CD14-positive monocyte (primary cell): ENCODE data around the gene HSF4. TPM values are rescaled to one million over a fixed set of nuclear protein-coding genes. Genes with fewer than 3 reads are reported as not detected.

ENCODE experiments used
- DNase-seq, 3 donors: peaks; one replicate each; pipeline ENCODE4 v3.0.0-alpha.2; 2011 to 2022
- H2AFZ ChIP-seq: 2 replicates; pipeline ENCODE4 v1.6.0; 2012; ENCODE audit warnings: mild to moderate bottlenecking, low read depth, low read length, inconsistent platforms; ENCODE audit not compliant: insufficient read depth, poor library complexity, severe bottlenecking
- H3K27ac ChIP-seq, 2 donors: 1 replicate in 1 of 2; 2 replicates in 1 of 2; pipeline ENCODE4 v1.5.1; 2012 to 2013; ENCODE audit warnings: low read length in 2 of 2, control low read depth in 1 of 2, inconsistent platforms in 1 of 2, low read depth in 1 of 2, mild to moderate bottlenecking in 1 of 2
- H3K27me3 ChIP-seq, 2 donors: one replicate each; pipeline versions ENCODE4 v1.6.0 to v1.6.1; 2011 to 2013; ENCODE audit warnings: low read length in 2 of 2; ENCODE audit not compliant: control insufficient read depth in 2 of 2, insufficient read depth in 2 of 2
- H3K36me3 ChIP-seq, 2 donors: replicated peaks in 1 of 2; 1 replicate in 1 of 2; 2 replicates in 1 of 2; pipeline versions ENCODE4 v1.5.1 to v1.6.1; 2012 to 2013; ENCODE audit warnings: low read length in 2 of 2, control low read depth in 1 of 2, inconsistent platforms in 1 of 2, mild to moderate bottlenecking in 1 of 2; ENCODE audit not compliant: insufficient read depth in 2 of 2, control insufficient read depth in 1 of 2
- H3K4me1 ChIP-seq, 2 donors: 1 replicate in 1 of 2; 2 replicates in 1 of 2; pipeline versions ENCODE4 v1.5.1 to v1.6.1; 2012 to 2013; ENCODE audit warnings: low read length in 2 of 2, control low read depth in 1 of 2, inconsistent platforms in 1 of 2, mild to moderate bottlenecking in 1 of 2, moderate library complexity in 1 of 2; ENCODE audit not compliant: insufficient read depth in 2 of 2, control insufficient read depth in 1 of 2
- H3K4me2 ChIP-seq: replicated peaks from 2 replicates; pipeline ENCODE3; 2012; ENCODE audit warnings: low read length, moderate library complexity, mild to moderate bottlenecking; ENCODE audit not compliant: poor library complexity, severe bottlenecking; ENCODE audit errors: extremely low read depth
- H3K4me3 ChIP-seq, 3 experiments: fragments of 200-600 bp in 1 of 3; sonication (generic) in 1 of 3; replicated peaks in 1 of 3; 1 replicate in 2 of 3; 2 replicates in 1 of 3; pipeline ENCODE4 v1.5.1; 2011 to 2013; ENCODE audit warnings: low read length in 3 of 3, mild to moderate bottlenecking in 3 of 3, control low read depth in 2 of 3, low read depth in 2 of 3, inconsistent platforms in 1 of 3, moderate library complexity in 1 of 3
- H3K79me2 ChIP-seq: 2 replicates; pipeline ENCODE4 v1.6.0; 2012; ENCODE audit warnings: mild to moderate bottlenecking, control low read depth, inconsistent platforms, low read length, moderate library complexity; ENCODE audit not compliant: insufficient read depth
- H3K9ac ChIP-seq: 2 replicates; pipeline ENCODE4 v1.6.0; 2017; ENCODE audit warnings: low read length, mild to moderate bottlenecking; ENCODE audit not compliant: insufficient read depth, poor library complexity, severe bottlenecking
- H3K9me3 ChIP-seq, 2 donors: replicated peaks in 1 of 2; 1 replicate in 1 of 2; 2 replicates in 1 of 2; pipeline versions ENCODE4 v1.5.1 to v1.6.1; 2012 to 2013; ENCODE audit warnings: low read length in 2 of 2, control low read depth in 1 of 2; ENCODE audit not compliant: control insufficient read depth in 1 of 2, insufficient read depth in 1 of 2
- H4K20me1 ChIP-seq: 2 replicates; pipeline ENCODE4 v1.6.0; 2012; ENCODE audit warnings: mild to moderate bottlenecking, low read length, control low read depth, moderate library complexity; ENCODE audit not compliant: insufficient read depth
- H3K27ac Mint-ChIP-seq, 7 donors: one replicate each; pipeline ENCODE4 v1.8.0; 2020; ENCODE audit warnings: mild to moderate bottlenecking in 7 of 7, mixed read lengths in 7 of 7, moderate library complexity in 6 of 7, inconsistent platforms in 2 of 7
- H3K27me3 Mint-ChIP-seq, 3 donors: one replicate each; pipeline ENCODE4 v1.8.0; 2021 to 2022; ENCODE audit warnings: low read depth in 3 of 3, mild to moderate bottlenecking in 3 of 3, mixed read lengths in 3 of 3, moderate library complexity in 3 of 3, inconsistent platforms in 1 of 3
- H3K36me3 Mint-ChIP-seq, 2 donors: one replicate each; pipeline ENCODE4 v1.8.0; 2020; ENCODE audit warnings: mixed read lengths in 2 of 2, inconsistent platforms in 1 of 2, mild to moderate bottlenecking in 1 of 2
- H3K4me1 Mint-ChIP-seq: one replicate; pipeline ENCODE4 v1.8.0; 2020; ENCODE audit warnings: mild to moderate bottlenecking, mixed read lengths
- H3K4me3 Mint-ChIP-seq, 2 donors: one replicate each; pipeline ENCODE4 v1.8.0; 2020; ENCODE audit warnings: mild to moderate bottlenecking in 2 of 2, mixed read lengths in 2 of 2, moderate library complexity in 1 of 2
- H3K9me3 Mint-ChIP-seq, 7 donors: one replicate each; pipeline ENCODE4 v1.8.0; 2020 to 2022; ENCODE audit warnings: mixed read lengths in 7 of 7, mild to moderate bottlenecking in 6 of 7, moderate library complexity in 6 of 7, inconsistent platforms in 2 of 7
- WGBS: methylation state at CpG from one replicate; pipeline ENCODE4 v1.1.5; 2013; ENCODE audit warnings: missing lambda C conversion rate; ENCODE audit not compliant: insufficient coverage; 5-methylcytosine and 5-hydroxymethylcytosine counted together
- intact Hi-C, 2 donors: fragments of 100-400 bp; cut with micrococcal nuclease; formaldehyde crosslinking; loops; one replicate each; pipeline versions ENCODE4 v1.15.0 to v1.15.1; 2023
- polyA plus RNA-seq, 3 donors: library from polyadenylated mRNA; depleted of rRNA in 1 of 3; unstranded in 2 of 3; stranded (reverse) in 1 of 3; fragments of 300-500 nt in 2 of 3; fragments of >200 nt in 1 of 3; fragmentation: Illumina TruSeq in 2 of 3; gene quantifications; 1 replicate in 2 of 3; 2 replicates in 1 of 3; pipeline ENCODE4 v1.2.3, GENCODE V29; 2012 to 2021
- TF ChIP-seq, protein P1 (sequence below): fragments of 200-600 bp; IDR thresholded peaks from one replicate; pipeline ENCODE4 v1.8.0; 2022; ENCODE audit warnings: antibody characterized with exemption, mild to moderate bottlenecking

The HSF4 gene
- polyA plus RNA-seq, 3 donors: 53.4 TPM; not detected in 2

DNA sequence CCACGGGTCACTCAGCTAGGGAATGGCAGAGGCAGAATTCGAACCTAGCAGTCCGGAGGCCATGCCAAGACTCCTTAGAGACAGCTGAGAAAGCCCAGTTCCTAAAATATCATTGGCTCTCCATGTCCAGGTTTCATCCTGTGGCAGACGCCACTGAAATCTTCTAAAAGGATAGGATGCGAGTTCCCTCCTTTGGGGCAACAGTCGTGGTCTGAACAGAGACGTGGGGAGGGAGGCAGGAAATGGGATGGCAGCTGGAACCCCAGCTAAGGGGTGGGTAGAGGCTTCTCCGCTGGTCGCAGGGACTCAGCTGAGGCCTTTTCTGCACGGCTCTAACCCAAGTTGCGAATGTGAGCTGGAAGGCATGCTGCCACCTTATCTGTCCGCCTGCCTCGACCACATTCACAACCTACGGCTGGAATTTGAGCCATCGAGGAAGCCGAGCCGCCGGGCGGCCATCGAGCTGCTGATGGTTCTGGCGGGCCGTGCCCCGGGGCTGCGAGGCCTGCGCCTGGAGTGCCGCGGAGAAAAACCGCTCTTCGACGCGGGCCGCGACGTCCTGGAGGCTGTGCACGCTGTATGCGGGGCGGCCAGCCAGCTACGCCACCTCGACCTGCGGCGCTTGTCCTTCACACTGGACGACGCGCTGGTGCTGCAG is 1.9 kb upstream of the HSF4 start:
- H3K9me3 Mint-ChIP-seq: peaks cover 0 to 31% (median 16%) of the 10 kb centered on the region in 7 donors
- H3K27ac Mint-ChIP-seq: no peak overlapping the region
- Histone ChIP-seq H4K20me1 (peaks cover 70% of the 10 kb centered on the region), H3K36me3 (no peaks in the 10 kb centered on the region), H3K27ac (no peak overlapping the region), H3K9ac (no peak overlapping the region), H3K4me1 (peaks cover 70 to 78% of the 10 kb centered on the region in 2 donors), H2AFZ (no peak overlapping the region), H3K79me2 (no peaks in the 10 kb centered on the region), H3K4me2 (peak overlapping the region; percentile 67), H3K27me3 (peaks cover 47 to 59% of the 10 kb centered on the region in 2 donors), H3K4me3 (peak overlapping the region in 1 of 3 experiments; percentile 61), H3K9me3 (peaks cover 0 to 37% of the 10 kb centered on the region in 2 donors)
- peaks cover 54% of the 10 kb centered on the region for H3K4me1 Mint-ChIP-seq
- peaks cover 56 to 74% (median 69%) of the 10 kb centered on the region in 3 donors for H3K27me3 Mint-ChIP-seq
- 4% methylated on average over 39 of the region's 44 CpGs for WGBS
- intact Hi-C loops: no loop called here
- TF ChIP-seq, protein P1, sequence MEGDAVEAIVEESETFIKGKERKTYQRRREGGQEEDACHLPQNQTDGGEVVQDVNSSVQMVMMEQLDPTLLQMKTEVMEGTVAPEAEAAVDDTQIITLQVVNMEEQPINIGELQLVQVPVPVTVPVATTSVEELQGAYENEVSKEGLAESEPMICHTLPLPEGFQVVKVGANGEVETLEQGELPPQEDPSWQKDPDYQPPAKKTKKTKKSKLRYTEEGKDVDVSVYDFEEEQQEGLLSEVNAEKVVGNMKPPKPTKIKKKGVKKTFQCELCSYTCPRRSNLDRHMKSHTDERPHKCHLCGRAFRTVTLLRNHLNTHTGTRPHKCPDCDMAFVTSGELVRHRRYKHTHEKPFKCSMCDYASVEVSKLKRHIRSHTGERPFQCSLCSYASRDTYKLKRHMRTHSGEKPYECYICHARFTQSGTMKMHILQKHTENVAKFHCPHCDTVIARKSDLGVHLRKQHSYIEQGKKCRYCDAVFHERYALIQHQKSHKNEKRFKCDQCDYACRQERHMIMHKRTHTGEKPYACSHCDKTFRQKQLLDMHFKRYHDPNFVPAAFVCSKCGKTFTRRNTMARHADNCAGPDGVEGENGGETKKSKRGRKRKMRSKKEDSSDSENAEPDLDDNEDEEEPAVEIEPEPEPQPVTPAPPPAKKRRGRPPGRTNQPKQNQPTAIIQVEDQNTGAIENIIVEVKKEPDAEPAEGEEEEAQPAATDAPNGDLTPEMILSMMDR: no peak
- peak overlapping the region; percentile 41 to 92 for H3K4me3 Mint-ChIP-seq
- peak in 2 of 3 donors; percentile 33 to 62 for DNase-seq
- peaks cover 8 to 13% of the 10 kb centered on the region in 2 donors for H3K36me3 Mint-ChIP-seq

GRCh38 chr16:67163164-67163998 is 1.2 kb upstream of the HSF4 start:
- H2AFZ ChIP-seq: no peak overlapping the region
- peaks cover 62% of the 10 kb centered on the region for H4K20me1 ChIP-seq
- Mint-ChIP-seq H3K4me3 (peak overlapping the region; percentile 58 to 92), H3K36me3 (peaks cover 10 to 16% of the 10 kb centered on the region in 2 donors), H3K27me3 (peaks cover 64 to 76% (median 72%) of the 10 kb centered on the region in 3 donors), H3K4me1 (peaks cover 47% of the 10 kb centered on the region), H3K9me3 (peaks cover 0 to 31% (median 16%) of the 10 kb centered on the region in 7 donors), H3K27ac (no peak overlapping the region)
- peak overlapping the region; percentile 67 for H3K4me2 ChIP-seq
- H3K4me1 ChIP-seq: peaks cover 63 to 71% of the 10 kb centered on the region in 2 donors
- TF ChIP-seq, protein P1: no peak
- WGBS: under 1% methylated on average over 97 of the region's 99 CpGs
- H3K27ac ChIP-seq: no peak overlapping the region
- H3K9ac ChIP-seq: no peak overlapping the region
- H3K9me3 ChIP-seq: peaks cover 0 to 37% of the 10 kb centered on the region in 2 donors
- peak in 2 of 3 donors; percentile 19 to 43 for DNase-seq
- intact Hi-C loops: no loop called here
- H3K4me3 ChIP-seq: peak overlapping the region in 1 of 3 experiments; percentile 61
- no peaks in the 10 kb centered on the region for H3K79me2 ChIP-seq
- H3K36me3 ChIP-seq: no peaks in the 10 kb centered on the region
- H3K27me3 ChIP-seq: peaks cover 49 to 67% of the 10 kb centered on the region in 2 donors
